Loucy (cell line): ENCODE data around the gene PVALB.

ENCODE experiments used
- CTCF ChIP-seq: fragments of 200-600 bp; sonication (generic); conservative IDR thresholded peaks from 2 replicates; pipeline ENCODE4 v1.5.1; 2014; ENCODE audit warnings: mild to moderate bottlenecking, antibody characterized with exemption, low read length
- EZH2phosphoT487 ChIP-seq: fragments of 200-600 bp; IDR thresholded peaks from 2 replicates; pipeline ENCODE4 v1.6.1; 2018; ENCODE audit warnings: antibody characterized with exemption, mild to moderate bottlenecking, moderate library complexity, borderline replicate concordance

- no peak for TF ChIP-seq CTCF
- no peak for TF ChIP-seq EZH2phosphoT487
Observed at GRCh38 chr22:36864454-36865215, 47.8 kb upstream of the PVALB start.
